ENCODE measurements around the gene STX8.
A peak's percentile ranks its signal among the peaks of the same experiment; 100 is the strongest.

Gene STX8

DNA sequence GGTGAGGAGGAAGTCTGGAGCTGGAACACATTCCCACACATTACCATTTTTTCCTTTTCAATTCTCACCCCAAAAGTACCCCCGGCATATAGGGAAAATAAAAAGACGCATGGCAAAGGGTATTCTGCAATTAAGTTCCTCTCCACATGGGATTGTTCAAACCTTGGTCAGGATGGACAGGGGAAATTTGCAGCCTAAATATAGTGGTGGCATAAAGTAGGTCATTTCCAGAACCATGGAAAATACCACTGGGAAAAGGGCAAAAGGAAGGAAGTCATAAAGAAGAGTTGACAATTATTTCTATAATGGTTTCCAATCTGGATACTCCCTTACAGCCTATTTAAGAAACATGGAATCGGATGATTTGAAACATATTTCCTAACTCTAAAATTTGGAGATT is 135.8 kb downstream of the STX8 start:
- no peak for DNase-seq (ENCODE audit: low read depth in 2 of 2)

GRCh38 chr17:9436630-9437029 is 139.0 kb downstream of the STX8 start:
- DNase-seq (ENCODE audit: low read depth in 2 of 2): no peak

- DNase-seq (ENCODE audit: low read depth in 2 of 2): no peak
Measured at GRCh38 chr17:9435165-9435564, 140.5 kb downstream of the STX8 start.

DNA sequence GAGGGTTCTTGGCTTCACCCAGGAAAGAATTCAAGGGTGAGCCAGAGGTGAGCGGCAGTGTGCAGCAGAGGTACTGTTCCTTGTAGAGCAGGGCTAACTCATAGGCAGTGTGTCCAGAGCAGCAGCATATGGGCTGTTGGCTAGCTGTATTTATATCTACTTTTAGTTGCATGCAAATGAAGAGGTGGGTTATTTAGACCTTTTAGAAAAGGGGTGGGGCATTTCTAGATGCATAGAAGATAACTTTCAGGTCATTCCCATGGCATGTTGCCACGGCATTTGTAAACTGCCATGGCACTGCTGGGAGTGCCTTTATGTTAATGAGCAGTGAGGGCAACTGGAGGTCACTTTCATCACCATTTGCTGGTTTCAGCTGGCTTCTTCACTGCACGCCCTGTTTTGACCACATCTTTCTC is 141.0 kb downstream of the STX8 start:
- DNase-seq (ENCODE audit: low read depth in 2 of 2): no peak

DNA sequence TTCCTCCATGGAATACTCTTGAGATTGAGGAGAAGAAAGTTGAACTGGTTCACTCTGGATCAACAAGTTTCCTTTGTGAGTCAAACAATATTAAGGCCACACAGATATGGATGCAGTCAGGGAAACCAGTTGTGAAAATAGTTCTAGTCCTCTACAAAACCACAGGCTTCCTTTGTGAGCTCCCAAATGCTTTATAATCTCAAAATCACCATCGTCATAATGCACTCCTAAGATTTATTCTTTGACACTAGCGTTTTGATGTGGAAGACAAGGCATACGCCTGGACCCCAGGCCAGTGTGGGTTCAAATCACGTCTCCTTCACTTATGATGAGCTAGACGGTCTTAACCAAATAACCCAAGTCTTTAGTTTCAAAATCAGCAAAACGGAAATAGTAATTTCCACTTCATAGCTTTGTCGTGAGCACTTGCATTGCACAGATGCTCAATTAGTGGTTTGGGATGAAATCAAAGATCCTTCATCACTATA is 142.6 kb downstream of the STX8 start:
- no peak for DNase-seq (ENCODE audit: low read depth in 2 of 2)

GRCh38 chr17:9432134-9432885 is 143.3 kb downstream of the STX8 start:
- no peak for DNase-seq (ENCODE audit: low read depth in 2 of 2)

DNA sequence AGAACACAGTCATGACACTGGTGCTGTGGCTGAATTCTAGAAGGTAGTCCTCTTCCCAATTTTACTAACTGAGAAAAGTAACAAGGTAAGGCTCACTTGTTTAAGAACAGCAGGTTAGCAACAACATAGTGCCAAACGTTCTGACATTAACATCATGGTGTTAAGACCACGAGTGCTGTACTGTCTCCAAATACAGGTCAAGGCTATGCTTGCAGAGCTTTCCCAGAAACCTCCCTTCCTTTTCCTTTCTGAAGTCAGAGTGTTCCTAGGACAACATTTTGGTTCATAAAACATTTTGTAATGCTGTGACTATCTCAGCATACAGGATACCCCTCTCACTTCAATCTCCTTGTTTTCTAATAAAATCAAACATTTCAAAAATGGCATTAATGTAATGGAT is 144.0 kb downstream of the STX8 start:
- DNase-seq (ENCODE audit: low read depth in 2 of 2): no peak

DNA sequence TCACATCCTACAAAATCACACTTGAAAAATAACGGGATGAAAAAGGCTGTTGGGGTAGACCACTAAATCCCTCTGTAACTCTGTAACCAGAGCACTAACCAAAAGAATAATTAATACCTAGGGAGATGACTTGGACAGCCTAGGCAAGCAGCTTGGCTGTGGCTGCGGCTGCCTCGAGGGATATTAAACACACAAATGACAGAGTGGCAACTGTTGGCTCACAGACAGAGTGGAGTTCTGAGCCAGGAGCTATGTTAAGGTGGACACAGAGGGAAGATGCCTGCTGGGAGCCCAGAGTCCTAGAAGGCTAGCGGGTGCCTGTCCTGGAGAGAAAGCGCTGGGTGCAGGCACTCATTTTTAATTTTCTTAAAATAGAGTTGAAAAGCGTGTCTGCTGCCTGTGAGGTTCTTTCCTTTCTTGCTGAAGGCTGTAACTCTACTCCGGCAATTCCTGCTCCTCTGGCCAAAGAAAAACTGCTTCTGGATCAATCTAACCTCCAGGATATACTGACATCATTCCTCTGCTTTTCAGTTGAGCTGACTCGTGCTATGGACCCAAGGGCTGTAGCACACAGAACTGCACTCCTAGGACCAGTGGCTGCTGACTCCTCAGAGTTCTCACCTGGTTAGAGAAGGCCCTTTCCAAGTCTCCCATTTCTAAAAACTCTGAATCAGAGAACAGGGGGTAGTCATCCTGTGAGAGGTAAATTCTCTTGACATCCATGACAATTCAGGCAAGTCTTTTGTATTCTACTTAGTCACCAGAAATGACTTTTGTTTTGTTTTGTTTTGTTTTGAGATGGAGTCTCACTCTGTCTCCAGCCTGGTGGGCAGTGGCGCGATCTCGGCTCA is 147.9 kb downstream of the STX8 start:
- no peak for DNase-seq (ENCODE audit: low read depth in 2 of 2)

- DNase-seq (ENCODE audit: low read depth in 2 of 2): no peak
Measured at GRCh38 chr17:9424071-9424640, 151.5 kb downstream of the STX8 start.

DNA sequence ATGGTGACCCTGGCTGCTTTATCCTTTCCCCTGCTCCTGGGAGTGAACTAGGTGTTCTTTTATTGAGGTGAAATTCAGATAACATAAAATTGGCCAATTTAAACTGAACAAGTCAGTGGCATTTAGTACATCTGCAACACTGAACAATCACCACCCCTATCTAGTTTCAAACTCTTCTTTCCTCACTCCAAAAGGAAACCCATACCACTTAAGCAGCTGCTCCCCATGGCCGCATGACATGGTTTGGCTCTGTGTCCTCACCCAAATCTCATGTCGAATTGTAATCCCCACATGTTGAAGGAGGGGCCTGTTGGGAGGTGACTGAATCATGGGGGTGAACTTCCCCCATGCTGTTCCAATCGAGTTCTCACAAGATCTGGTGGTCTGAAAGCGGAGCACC is 154.1 kb downstream of the STX8 start:
- DNase-seq (ENCODE audit: low read depth in 2 of 2): no peak

DNA sequence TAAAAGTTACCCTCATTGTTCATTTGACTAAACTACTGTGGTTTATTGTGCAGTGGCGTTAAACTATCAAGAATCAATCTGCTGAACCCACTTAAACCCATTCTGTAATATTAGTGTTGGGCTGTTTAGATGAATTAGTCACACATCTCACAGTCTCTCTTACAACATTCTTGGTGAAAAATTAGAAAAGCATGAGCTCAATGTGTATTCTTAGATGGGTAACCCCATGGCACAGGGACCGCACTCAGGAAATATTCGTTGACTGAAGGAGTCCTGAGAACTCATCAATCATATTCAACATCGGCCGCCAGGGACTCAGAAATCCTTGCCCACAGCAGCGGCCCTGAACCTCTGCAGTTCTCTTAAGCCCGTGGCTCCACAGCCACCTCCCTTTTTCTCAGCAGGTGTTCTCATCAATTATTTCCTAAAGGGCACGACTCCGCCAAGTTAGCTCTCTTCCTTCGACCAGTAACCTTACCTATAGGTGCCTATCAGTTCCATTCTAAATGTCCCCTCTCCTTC is 155.6 kb downstream of the STX8 start:
- no peak for DNase-seq (ENCODE audit: low read depth in 2 of 2)

GRCh38 chr17:9414471-9414870 is 161.1 kb downstream of the STX8 start:
- no peak for DNase-seq (ENCODE audit: low read depth in 2 of 2)

DNA sequence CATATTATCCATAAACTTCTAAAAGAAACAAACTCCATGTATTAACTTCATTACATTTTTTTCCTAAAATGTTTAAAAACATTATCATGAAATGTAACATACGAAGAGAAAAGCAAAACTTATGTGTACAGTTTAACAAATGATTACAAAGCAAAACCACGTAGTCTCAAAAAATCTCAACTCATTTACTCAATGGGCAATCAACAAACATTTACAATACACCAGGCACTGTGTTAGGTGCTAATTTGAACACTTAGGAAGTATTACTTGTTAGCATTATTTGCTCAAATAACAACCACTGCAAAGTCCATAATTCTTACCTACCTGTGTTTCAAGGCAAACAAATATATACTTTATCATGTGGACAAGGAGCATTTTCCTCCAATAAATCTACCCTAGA is 164.9 kb downstream of the STX8 start:
- DNase-seq (ENCODE audit: low read depth in 2 of 2): no peak

DNA sequence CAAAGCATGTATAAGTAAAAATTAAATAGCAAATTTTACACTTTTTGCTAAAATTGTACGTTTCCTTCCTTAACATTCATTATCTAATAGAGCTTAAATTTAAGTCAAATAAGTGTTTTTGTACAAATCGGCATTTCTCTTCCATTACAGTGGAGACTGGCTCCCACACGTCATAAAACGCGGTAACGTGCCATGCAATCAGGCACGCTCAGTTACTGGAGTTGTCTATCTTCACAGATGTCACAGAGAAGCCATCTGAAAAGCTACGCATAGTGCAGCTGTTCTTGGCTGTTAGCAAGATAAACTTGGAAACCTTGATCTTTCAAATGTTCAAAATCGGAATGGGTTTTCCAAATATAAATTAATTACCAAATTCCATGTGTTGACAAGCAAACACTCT is 165.3 kb downstream of the STX8 start:
- no peak for DNase-seq (ENCODE audit: low read depth in 2 of 2)

DNA sequence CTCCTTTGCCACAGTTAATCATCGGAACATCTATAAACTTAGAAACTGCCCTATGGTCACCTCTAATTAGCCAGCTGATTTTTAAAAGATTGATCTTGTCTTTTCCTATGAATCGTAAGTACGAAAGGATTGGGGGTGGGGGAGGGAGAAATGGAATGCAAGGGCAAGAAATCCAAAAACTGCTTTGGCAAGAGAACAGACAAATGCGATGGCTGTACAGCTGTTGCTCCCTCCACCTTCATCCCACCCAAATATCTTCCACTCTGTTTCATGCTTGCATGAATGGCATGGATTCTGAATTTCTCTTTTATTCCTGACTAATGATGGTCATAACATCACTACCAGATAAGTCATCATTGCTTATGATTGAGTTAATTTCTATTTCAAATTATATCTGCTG is 165.7 kb downstream of the STX8 start:
- no peak for DNase-seq (ENCODE audit: low read depth in 2 of 2)

- no peak for DNase-seq (ENCODE audit: low read depth in 2 of 2)
Measured at GRCh38 chr17:9408868-9409829, 166.5 kb downstream of the STX8 start.

DNA sequence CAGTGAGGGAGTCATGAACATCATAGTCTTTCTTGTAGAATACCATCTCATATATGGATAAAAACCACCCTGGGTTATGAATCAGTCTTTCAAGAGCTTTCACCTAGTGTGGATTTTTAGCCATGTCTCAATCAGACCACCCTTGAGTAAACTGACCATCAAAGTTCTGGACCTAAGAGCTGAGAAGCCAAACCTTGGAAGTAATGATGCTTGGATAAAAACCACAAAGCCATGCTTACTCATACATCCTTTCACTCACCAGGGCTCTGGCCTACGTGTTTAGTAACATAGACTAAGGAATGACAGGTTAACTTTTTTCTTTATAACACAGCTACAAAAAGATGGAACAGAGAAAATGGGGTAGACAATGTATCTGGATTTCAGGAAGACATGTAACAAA is 167.2 kb downstream of the STX8 start:
- no peak for DNase-seq (ENCODE audit: low read depth in 2 of 2)

DNA sequence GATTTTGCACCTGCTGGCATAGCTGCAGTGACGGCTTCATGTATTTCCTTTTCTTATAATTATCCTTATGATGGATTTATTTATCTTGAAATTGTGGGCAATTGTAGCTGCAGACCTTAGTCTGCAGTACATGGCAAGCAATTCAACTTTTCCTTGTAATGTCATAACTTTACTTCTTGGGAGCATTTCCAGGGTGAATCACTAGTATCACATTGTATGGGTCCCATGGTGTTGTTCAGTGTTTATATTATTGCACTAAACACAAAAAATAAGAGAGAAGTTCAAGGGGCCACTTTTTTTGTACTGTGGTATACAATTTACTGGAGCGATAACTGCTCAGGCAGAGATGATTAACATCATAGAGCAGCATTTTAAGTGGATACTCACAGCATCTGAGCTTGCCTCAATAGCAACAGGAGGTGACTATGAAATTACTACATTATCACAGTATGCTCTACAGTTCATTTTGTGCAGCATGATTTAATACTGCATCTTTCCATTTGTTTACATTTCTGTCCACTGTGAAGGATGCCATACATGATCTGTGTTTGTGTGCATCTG is 169.5 kb downstream of the STX8 start:
- DNase-seq (ENCODE audit: low read depth in 2 of 2): no peak

DNA sequence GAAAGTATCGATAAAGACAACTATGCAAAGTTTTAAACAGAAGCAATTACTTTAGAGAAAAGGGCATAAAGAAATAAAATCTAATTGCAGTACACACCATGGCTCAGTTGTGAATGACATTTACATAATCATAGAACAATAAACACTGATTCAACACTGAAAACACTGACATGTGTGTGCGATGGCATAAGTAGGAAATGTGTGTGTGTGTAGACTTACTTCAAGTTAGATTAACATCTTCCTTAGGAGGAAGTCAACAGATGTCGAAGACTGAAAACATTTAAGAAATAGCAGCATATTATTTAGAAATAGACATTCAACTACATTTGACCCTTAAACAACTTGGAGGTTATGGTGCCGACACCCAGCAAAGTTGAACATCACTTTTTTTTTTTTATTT is 172.4 kb downstream of the STX8 start:
- DNase-seq (ENCODE audit: low read depth in 2 of 2): no peak

DNA sequence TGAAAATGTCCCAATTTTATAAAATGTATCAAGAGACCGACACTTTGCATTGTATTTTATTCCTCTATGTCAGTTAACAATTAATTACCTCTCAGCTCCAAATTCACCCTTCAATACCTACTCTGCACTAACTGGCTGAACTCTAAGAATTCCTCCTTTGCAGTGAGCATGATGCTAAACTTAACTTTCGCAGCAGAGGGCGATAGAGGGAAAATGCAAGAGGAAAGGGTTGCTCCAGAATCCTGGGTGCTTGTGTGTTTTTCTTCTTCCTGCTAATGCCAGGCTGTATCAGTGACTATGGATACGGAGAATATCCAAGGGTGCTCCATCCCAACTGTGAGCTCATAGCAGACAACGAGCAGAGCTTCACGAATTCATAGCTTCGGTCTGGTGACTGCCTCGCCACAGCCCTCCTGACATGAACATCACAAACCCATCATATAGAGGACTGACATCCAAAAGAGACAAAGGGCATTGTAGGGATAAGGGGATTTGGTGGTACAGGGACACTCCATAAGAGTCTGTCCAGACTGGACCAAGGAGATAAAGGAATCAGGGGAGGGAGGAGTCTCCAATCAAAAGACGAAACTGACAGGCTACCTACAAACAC is 172.9 kb downstream of the STX8 start:
- DNase-seq (ENCODE audit: low read depth in 2 of 2): peak in 1 of 2 donors; percentile 22

GRCh38 chr17:9401434-9401833 is 174.2 kb downstream of the STX8 start:
- DNase-seq (ENCODE audit: low read depth in 2 of 2): no peak

Data from activated CD4-positive, alpha-beta T cell treated with anti-CD3 and anti-CD28 coated beads for 24 hours (primary cell).